ENCODE data around the gene ICA1L.
"Not testable (repeated sequence)": the region's sequence is repeated elsewhere in the genome, so short reads cannot be mapped to it uniquely, and the experiment has no call there.

ICA1L gene

DNA sequence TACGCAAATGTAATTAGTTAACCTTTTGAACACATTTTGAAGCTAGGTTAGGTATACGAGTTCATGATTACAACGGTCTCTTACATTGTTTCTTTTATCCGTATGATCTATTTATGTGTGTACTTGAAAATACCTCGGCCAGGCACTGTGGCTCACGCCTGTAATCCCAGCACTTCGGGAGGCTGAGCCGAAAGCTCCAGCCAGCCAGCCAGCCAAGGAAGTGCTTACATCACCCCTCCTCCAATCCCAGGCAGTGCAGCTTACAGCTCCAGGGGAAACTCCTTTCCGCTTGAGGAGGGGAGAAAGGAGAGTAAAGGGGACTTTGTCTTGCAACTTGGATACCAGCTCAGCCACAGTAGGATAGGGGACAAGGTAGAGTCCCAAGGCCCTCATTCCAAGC is 65.7 kb downstream of the ICA1L start:
- DNase-seq (ENCODE audit: low read depth, low spot score); H3K4me3 ChIP-seq (ENCODE audit: low read length): not testable (repeated sequence)

GRCh38 chr2:202797944-202798343 is 73.6 kb downstream of the ICA1L start:
- no peak overlapping the region for H3K4me3 ChIP-seq (ENCODE audit: low read length)
- no peak for DNase-seq (ENCODE audit: low read depth, low spot score)

- no peak overlapping the region for H3K4me3 ChIP-seq (ENCODE audit: low read length)
- DNase-seq (ENCODE audit: low read depth, low spot score), result no peak
Measured at GRCh38 chr2:202790676-202791075, 80.9 kb downstream of the ICA1L start.

DNA sequence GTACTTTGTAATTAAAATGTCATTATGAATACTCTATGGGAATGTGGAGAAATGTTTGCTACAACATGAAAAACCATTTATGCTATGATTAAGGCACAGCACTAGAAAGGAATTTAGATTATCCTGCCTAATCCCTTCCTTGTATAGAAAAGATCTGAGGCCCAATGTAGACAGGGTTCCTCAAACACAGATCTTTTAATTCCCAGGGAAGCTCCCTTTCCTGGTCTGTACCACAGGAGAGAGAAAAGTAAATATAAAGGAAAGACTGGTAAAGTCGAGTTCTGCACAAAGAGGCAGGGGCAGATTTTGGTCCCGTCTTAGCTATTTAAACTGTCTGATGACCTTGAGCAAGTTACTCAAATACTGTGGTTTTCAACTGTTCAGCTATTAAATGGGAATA is 84.7 kb downstream of the ICA1L start:
- H3K4me3 ChIP-seq (ENCODE audit: low read length), result no peak overlapping the region
- DNase-seq (ENCODE audit: low read depth, low spot score), result no peak

GRCh38 chr2:202782940-202783558 is 88.5 kb downstream of the ICA1L start:
- H3K4me3 ChIP-seq (ENCODE audit: low read length), result no peak overlapping the region
- no peak for DNase-seq (ENCODE audit: low read depth, low spot score)

- DNase-seq (ENCODE audit: low read depth, low spot score), result no peak
- H3K4me3 ChIP-seq (ENCODE audit: low read length), result no peak overlapping the region
Measured at GRCh38 chr2:202780514-202781021, 91.0 kb downstream of the ICA1L start.

DNA sequence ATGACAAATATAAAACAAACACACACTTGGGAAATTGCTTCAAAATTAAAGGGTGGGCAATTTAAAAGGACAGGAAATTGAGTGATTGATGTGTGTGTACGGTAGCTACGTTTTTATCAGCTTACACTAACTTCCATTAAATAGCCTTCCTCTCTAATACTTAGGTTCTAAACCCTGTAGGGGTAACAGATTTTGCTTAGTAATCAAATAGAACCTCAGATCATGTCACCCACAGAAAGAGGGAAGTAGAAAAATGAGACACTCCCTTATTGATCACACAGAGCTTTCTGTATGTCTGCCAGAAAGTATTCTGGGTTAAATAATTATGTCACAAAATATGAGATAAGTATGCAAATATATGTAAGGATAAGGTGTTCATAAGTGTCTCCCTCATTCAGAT is 93.3 kb downstream of the ICA1L start:
- DNase-seq (ENCODE audit: low read depth, low spot score), result no peak
- H3K4me3 ChIP-seq (ENCODE audit: low read length), result no peak overlapping the region

DNA sequence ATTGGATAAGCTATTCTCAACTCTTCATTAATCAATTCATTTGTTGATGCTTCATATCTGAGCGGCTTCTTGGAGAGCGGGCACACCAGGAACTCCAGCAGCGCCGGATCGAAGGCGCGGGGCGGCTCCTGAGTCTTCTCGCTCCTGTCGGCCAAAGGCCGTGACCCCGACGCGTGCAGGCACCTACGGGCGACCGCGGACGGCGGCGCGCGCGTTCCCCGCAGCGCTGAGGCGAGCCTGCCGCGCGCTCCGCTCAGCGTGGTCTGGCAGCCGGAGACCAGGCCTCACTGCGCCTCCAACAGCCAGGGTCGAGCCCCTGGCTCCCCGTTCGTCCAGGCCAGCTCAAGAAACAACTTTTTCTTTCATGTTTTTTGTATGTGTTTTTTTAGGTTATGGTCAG is 97.5 kb downstream of the ICA1L start:
- DNase-seq (ENCODE audit: low read depth, low spot score), result no peak
- no peak overlapping the region for H3K4me3 ChIP-seq (ENCODE audit: low read length)

- no peak for DNase-seq (ENCODE audit: low read depth, low spot score)
- H3K4me3 ChIP-seq (ENCODE audit: low read length), result no peak overlapping the region
Measured at GRCh38 chr2:202773301-202773973, 98.1 kb downstream of the ICA1L start.

DNA sequence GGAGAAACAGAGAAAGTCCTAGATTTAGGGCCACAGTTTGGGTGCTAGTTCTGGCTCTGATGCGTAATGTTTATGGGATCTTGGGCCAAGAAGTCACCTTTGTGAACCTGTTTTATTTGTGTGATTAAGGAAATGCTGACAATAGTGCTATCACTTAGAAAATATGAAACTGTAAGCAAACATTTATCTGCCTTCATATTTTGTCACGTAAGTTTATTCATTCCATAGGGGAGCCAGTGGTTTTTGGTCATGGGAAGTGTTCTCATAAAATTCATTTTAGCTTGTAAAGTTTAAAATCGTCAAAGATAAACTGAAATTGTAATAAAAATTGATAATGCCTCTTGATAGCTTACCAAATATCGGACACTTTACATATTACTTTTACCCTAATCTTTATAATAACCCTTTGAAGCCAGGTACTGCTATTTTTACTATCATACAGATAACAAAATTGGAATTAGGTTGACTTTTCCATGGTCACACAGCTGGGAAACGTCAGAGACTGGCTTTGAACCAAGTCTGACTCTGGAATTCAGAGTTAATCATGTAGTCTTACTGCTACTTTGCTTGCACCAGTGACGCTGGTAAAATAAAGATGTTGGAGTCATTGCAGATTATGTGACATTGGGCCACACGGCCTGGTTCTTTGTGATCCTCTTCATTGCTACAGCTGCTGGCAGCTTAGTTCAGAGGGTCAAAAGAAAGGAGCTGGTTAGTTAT is 99.7 kb downstream of the ICA1L start:
- no peak overlapping the region for H3K4me3 ChIP-seq (ENCODE audit: low read length)
- DNase-seq (ENCODE audit: low read depth, low spot score), result no peak

DNA sequence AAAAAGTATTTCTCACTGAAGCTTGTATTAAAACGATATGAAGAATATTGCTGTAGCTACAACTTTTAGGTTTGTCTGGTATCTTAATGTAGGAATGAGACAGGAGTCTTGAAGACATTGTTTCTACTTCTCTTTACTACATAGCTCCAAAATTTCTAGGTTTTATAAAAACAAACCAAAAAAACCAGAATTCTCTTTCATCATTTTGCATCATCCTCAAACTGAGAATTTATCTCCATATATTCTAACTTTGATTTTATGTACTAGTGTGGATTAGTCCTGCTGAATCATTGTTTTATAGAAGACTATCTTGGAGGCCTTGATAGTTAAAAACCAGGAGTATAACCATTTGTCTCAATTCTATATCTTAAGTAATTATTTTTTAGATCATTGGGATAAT is 100.2 kb downstream of the ICA1L start:
- no peak for DNase-seq (ENCODE audit: low read depth, low spot score)
- H3K4me3 ChIP-seq (ENCODE audit: low read length), result no peak overlapping the region

DNA sequence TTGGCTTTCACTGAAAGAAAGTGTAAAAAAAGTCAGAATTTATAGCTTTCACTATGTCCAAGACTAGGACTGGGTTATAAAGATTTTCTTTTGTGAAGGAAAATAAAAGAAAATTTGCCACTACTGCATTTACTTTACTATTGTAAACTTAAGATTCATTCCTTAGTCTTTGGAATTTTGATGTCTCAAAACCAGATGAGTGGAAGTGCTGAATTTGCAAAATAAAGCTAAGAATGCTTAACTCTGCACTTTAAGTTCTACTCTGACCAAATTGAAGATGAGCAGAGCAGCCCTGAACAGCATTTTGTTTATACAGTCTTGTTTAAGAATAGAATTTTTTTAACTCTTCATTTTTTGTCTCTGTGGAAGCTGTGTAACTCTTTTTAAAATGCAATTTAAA is 102.4 kb downstream of the ICA1L start:
- DNase-seq (ENCODE audit: low read depth, low spot score), result no peak
- H3K4me3 ChIP-seq (ENCODE audit: low read length), result no peak overlapping the region

DNA sequence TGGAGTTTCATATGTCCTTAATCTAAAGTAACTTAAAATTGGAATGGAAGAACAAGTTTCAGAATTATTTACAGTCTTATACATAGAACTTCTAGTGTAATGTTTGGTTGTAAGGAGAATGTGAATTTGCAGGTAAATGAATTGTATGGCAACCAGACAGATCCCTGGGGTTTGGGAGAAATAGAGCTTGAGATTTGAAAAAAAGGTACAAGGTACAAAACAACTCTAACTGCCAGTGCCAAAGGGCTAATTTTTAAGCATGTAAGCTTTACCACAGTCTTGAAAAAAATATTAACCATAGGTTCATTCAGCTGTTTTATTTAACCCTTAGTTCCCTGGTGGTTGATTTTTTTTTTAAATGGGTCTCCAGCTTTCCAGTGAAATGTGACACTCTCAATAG is 103.3 kb downstream of the ICA1L start:
- no peak overlapping the region for H3K4me3 ChIP-seq (ENCODE audit: low read length)

DNA sequence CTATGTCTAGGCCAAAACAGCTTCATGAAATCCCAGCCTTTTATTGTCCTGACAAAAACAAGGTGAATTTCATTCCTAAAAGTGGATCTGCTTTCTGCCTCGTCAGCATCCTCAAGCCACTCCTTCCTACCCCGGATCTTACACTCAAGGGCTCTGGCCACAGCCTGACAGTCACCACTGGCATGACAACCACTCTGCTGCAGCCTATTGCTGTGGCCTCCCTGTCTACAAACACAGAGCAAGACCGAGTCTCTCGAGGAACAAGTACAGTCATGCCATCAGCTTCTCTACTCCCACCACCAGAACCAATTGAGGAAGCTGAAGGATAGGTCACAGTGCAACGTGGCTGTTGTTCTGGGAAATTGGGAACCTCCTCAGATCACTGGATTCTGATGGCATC is 106.1 kb downstream of the ICA1L start:
- no peak overlapping the region for H3K4me3 ChIP-seq (ENCODE audit: low read length)
- DNase-seq (ENCODE audit: low read depth, low spot score), result no peak

More for the DNA sequence above, 103.3 kb downstream of the ICA1L start:
- DNase-seq (ENCODE audit: low read depth, low spot score), result no peak

DNA sequence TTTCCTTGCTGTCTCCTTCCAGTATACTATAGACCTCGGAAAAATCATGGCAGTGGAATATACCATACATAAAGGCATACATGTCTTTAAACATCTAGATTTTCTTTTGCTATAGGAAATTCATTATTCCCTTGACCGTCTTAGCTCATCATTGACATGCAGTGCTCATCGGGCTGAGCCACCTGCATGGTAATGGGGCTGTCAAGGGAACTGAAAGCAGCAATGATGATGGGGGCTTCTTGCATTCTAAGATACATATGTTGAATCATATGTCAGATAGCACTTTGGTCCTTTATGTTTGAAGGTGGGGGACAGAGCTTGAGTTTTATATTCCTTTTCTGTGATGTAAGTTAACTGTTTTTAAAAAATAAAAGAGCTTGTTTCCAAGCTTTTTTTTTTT is 106.6 kb downstream of the ICA1L start:
- no peak overlapping the region for H3K4me3 ChIP-seq (ENCODE audit: low read length)
- DNase-seq (ENCODE audit: low read depth, low spot score), result no peak

GRCh38 chr2:202763916-202764315 is 107.7 kb downstream of the ICA1L start:
- DNase-seq (ENCODE audit: low read depth, low spot score), result no peak
- H3K4me3 ChIP-seq (ENCODE audit: low read length), result no peak overlapping the region

GRCh38 chr2:202762556-202762955 is 109.0 kb downstream of the ICA1L start:
- DNase-seq (ENCODE audit: low read depth, low spot score), result peak; percentile 88
- H3K4me3 ChIP-seq (ENCODE audit: low read length), result no peak overlapping the region

DNA sequence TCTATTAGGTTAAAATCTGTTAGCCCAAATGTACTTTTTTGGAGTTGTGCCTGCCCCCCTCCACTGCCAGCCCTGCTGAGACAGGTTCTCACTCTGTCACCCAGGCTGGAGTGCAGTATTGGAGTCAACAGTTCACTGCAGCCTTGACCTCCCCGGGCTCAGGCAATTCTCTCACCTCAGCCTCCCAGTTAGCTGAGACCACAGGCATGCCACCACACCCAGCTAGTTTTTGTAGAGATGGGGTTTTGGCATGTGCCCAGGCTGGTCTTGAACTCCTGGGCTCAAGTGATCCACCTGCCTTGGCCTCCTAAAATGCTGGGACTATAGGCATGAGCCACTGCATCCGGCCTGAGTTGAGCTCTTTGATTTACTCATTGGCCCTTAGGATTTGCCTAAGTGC is 110.7 kb downstream of the ICA1L start:
- H3K4me3 ChIP-seq (ENCODE audit: low read length), result no peak overlapping the region
- DNase-seq (ENCODE audit: low read depth, low spot score), result no peak

DNA sequence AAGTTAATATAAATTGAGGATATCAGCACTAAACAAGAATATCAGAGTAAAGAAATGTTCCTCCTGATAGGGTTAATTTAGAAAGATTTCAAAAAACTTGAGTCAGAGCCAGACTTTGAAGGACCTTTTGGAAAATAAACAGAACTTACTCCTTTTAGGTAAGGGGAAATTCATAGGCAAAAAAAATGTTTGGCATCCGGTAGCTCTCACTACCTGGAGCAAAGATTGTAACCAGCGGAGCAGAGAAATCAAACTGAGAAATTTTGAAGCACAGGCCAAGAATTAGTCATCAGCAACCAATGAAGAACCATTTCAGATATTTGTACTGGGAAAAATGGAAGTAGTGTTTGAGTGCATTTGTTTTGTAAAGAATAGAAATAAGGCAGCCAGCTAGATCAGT is 113.0 kb downstream of the ICA1L start:
- H3K4me3 ChIP-seq (ENCODE audit: low read length), result no peak overlapping the region
- DNase-seq (ENCODE audit: low read depth, low spot score), result no peak

DNA sequence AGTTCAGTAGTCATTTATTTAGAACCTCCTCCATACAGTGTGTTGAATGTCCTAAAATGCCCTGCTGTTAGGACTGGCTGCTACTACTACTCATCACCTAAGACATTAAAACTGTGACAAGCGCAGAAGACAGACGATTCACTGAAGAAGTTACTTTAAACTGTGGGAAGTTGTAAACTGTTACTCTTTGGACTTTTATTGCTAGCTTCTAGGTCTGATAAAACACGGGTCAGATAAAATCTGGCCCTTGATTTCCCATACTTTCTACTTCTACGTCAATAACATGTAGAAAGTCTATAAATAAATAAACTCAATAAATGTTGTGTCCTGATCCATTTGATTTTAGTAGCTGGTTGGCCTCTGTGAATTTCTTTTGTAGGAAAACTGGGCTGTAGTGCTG is 113.4 kb downstream of the ICA1L start:
- no peak for DNase-seq (ENCODE audit: low read depth, low spot score)
- no peak overlapping the region for H3K4me3 ChIP-seq (ENCODE audit: low read length)

Measured in Jurkat, Clone E6-1 (cell line).